ENCODE measurements around the gene FAM193B.
"Not testable (repeated sequence)": the region's sequence is repeated elsewhere in the genome, so short reads cannot be mapped to it uniquely, and the experiment has no call there.

DNA sequence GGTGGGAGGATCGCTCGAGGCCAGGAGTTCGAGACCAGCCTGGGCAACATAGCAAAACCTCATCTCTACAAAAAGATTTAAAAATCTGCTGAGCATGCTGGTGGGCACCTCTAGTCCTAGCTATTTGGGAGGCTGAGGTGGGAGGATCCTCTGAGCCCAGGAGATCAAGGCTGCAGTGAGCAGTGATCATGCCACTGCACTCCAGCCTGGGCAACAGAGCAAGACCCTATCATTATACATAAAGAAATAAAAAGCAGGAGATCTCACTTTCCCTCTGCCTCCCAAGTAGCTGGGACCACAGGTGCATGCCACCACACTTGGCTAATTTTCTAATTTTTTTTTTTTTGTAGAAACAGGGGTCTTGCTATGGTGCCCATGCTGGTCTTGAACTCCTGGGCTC lies 68.6 kb downstream of the FAM193B start:
- not testable (repeated sequence) for TF ChIP-seq ATRX (CRISPR knock-in tag; IDR thresholded peaks at IDR 0.05; ENCODE audit: borderline replicate concordance); MEF2D (CRISPR knock-in tag; IDR thresholded peaks at IDR 0.05); KAT7 (CRISPR knock-in tag; IDR thresholded peaks at IDR 0.05; ENCODE audit: borderline replicate concordance)
- TF ChIP-seq, protein P1, sequence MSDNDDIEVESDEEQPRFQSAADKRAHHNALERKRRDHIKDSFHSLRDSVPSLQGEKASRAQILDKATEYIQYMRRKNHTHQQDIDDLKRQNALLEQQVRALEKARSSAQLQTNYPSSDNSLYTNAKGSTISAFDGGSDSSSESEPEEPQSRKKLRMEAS (IDR thresholded peaks at IDR 0.05), result not testable (repeated sequence)
